GM12878 (cell line): ENCODE data around the gene MAP4K4. TPM values are rescaled to one million over a fixed set of nuclear protein-coding genes. Genes with fewer than 3 reads are reported as not detected.
"Not testable (repeated sequence)": the region's sequence is repeated elsewhere in the genome, so short reads cannot be mapped to it uniquely, and the experiment has no call there.

ENCODE experiments used
- ATAC-seq: fragments of 200-7000 bp; cut with Tn5 transposase; 3 replicates; pipeline ENCODE4 v1.9.1; 2020; ENCODE audit warnings: mild to moderate bottlenecking, moderate library complexity
- BruUV-seq: library from RNA; stranded (reverse); fragments of 400-500 nt; replicated peaks from 2 replicates; lab custom pipeline; 2021; lab: Mats Ljungman, UMichigan
- CTCF ChIA-PET: fragments of 300-600 bp; sonication (Branson Sonifier 250); formaldehyde crosslinking; extraction: SDS; loops from one replicate; lab custom pipeline; 2021; ENCODE audit warnings: inconsistent platforms; lab: Yijun Ruan, JAX
- POLR2A ChIA-PET: fragments of 350-600 bp; formaldehyde crosslinking; extraction: SDS; loops from one replicate; lab custom pipeline; 2021; ENCODE audit warnings: inconsistent platforms; lab: Charles Lee
- RAD21 ChIA-PET: fragments of 300-600 bp; sonication (Branson Sonifier 250); formaldehyde crosslinking; loops from one replicate; lab custom pipeline; 2023; ENCODE audit warnings: antibody characterized with exemption; ENCODE audit not compliant: unreplicated experiment; lab: Charles Lee
- SMC1A ChIA-PET: fragments of 300-600 bp; sonication (Branson Sonifier 250); formaldehyde crosslinking; loops from one replicate; lab custom pipeline; 2023; ENCODE audit not compliant: unreplicated experiment, uncharacterized antibody; lab: Charles Lee
- DNase-seq: peaks from one replicate; pipeline ENCODE4 v3.0.0-alpha.2; 2011; ENCODE audit warnings: low read depth, low spot score
- FAIRE-seq: peaks from 3 replicates; lab custom pipeline; 2011; peaks lifted over from hg19 to GRCh38; lab: Jason Lieb, UNC
- H2AFZ ChIP-seq: 2 replicates; pipeline ENCODE4 v1.6.0; 2011; ENCODE audit warnings: low read depth, low read length, control low read depth; ENCODE audit not compliant: control insufficient read depth
- H3K27ac ChIP-seq: 2 replicates; pipeline ENCODE4 v1.5.1; 2011; ENCODE audit warnings: control low read depth; ENCODE audit not compliant: control insufficient read depth, insufficient read depth
- H3K27me3 ChIP-seq, 2 experiments: replicated peaks in 1 of 2; 2 replicates each; pipeline versions ENCODE4 v1.6.0 to v1.6.1; 2011; ENCODE audit warnings: low read length in 1 of 2; ENCODE audit not compliant: control insufficient read depth in 2 of 2, insufficient read depth in 2 of 2
- H3K36me3 ChIP-seq, 2 experiments: 2 replicates each; pipeline ENCODE4 v1.5.1; 2011; ENCODE audit warnings: low read length in 1 of 2; ENCODE audit not compliant: control insufficient read depth in 2 of 2, insufficient read depth in 2 of 2
- H3K4me1 ChIP-seq: 2 replicates; pipeline ENCODE4 v1.6.1; 2011; ENCODE audit warnings: mild to moderate bottlenecking, low read length, moderate library complexity, mixed read lengths; ENCODE audit not compliant: control insufficient read depth, insufficient read depth
- H3K4me2 ChIP-seq: 2 replicates; pipeline ENCODE4 v1.6.0; 2011; ENCODE audit warnings: control low read depth; ENCODE audit not compliant: control insufficient read depth, insufficient read depth
- H3K4me3 ChIP-seq: fragments of 200-600 bp; sonication (generic); 2 replicates; pipeline ENCODE4 v1.5.1; 2016
- H3K79me2 ChIP-seq: 2 replicates; pipeline ENCODE4 v1.6.0; 2011; ENCODE audit warnings: low read length; ENCODE audit not compliant: control insufficient read depth, insufficient read depth
- H3K9ac ChIP-seq: 2 replicates; pipeline ENCODE4 v1.8.0; 2011; ENCODE audit warnings: low read length, control low read depth, mixed read lengths; ENCODE audit not compliant: control insufficient read depth, insufficient read depth
- H3K9me3 ChIP-seq: replicated peaks from 3 replicates; pipeline ENCODE4 v1.5.1; 2011; ENCODE audit warnings: mild to moderate bottlenecking, low read length; ENCODE audit not compliant: control insufficient read depth, insufficient read depth
- H4K20me1 ChIP-seq: 2 replicates; pipeline ENCODE4 v1.6.0; 2011; ENCODE audit not compliant: control insufficient read depth, insufficient read depth
- BHLHE40 ChIP-seq, 2 experiments: fragments of 450-650 bp in 1 of 2; IDR thresholded peaks; 2 replicates each; pipeline ENCODE4 v1.6.1; 2011 to 2017; ENCODE audit warnings: low read depth in 2 of 2, borderline replicate concordance in 1 of 2, improper control_type of control experiment in 1 of 2, low read length in 1 of 2, mild to moderate bottlenecking in 1 of 2
- ETV6 ChIP-seq, 2 experiments: fragments of 450-650 bp in 1 of 2; IDR thresholded peaks in 1 of 2; conservative IDR thresholded peaks in 1 of 2; 2 replicates each; pipeline ENCODE4 v1.6.1; 2014; ENCODE audit warnings: antibody characterized with exemption in 1 of 2, borderline replicate concordance in 1 of 2, low read depth in 1 of 2, mild to moderate bottlenecking in 1 of 2, moderate library complexity in 1 of 2
- SREBF2 ChIP-seq: IDR thresholded peaks from 2 replicates; pipeline ENCODE4 v1.6.1; 2012; ENCODE audit warnings: mild to moderate bottlenecking, low read length
- STAT3 ChIP-seq: IDR thresholded peaks from 2 replicates; pipeline ENCODE4 v1.6.1; 2011; ENCODE audit warnings: low read depth, low read length, improper control_type of control experiment
- YBX1 ChIP-seq: fragments of 450-650 bp; IDR thresholded peaks from 2 replicates; pipeline ENCODE4 v1.6.1; 2016; ENCODE audit warnings: antibody characterized with exemption
- WGBS: methylation state at CpG from one replicate; pipeline ENCODE4 v1.1.6; 2016; ENCODE audit warnings: low lambda C conversion rate; ENCODE audit not compliant: insufficient replicate concordance, insufficient coverage; ENCODE audit errors: missing lambda C conversion rate; 5-methylcytosine and 5-hydroxymethylcytosine counted together
- in situ Hi-C: fragments of 300-500 bp; cut with MboI; formaldehyde crosslinking; loops from 9 replicates; pipeline ENCODE4 v1.14.3; 2018; ENCODE audit warnings: mixed read lengths
- intact Hi-C: fragments of 100-400 bp; cut with micrococcal nuclease; formaldehyde crosslinking; loops from one replicate; pipeline ENCODE4 v1.14.2; 2022; ENCODE audit not compliant: unreplicated experiment
- polyA plus RNA-seq, 11 experiments: library from polyadenylated mRNA; depleted of rRNA in 4 of 11; unstranded in 6 of 11; stranded (reverse) in 5 of 11; fragments of >200 nt; fragmentation: Nextera tagmentation in 4 of 11; fragmentation: Illumina TruSeq in 1 of 11; extraction: Ambion mirVana in 4 of 11; extraction: Trizol in 1 of 11; gene quantifications; 1 replicate in 1 of 11; 2 replicates in 10 of 11; pipeline versions ENCODE4 v1.2.1 to v1.2.3, GENCODE V29; 2011 to 2016; ENCODE audit warnings: inconsistent platforms in 2 of 11, missing spikeins in 2 of 11, low read depth in 1 of 11
- total RNA-seq, 4 experiments: library from RNA; depleted of rRNA in 3 of 4; stranded (reverse); fragments of >200 nt in 3 of 4; fragmentation: Illumina TruSeq in 1 of 4; extraction: Trizol in 1 of 4; gene quantifications; 2 replicates each; pipeline versions ENCODE4 v1.2.1 to v1.2.3, GENCODE V29; 2013 to 2021
- TF ChIP-seq, protein P1 (sequence below): IDR thresholded peaks from 2 replicates; pipeline ENCODE4 v1.6.1; 2011; ENCODE audit warnings: borderline replicate concordance, low read depth, mild to moderate bottlenecking, moderate library complexity, mixed read lengths, low read length; ENCODE audit not compliant: insufficient read depth; ENCODE audit errors: extremely low read length
- TF ChIP-seq, protein P2 (sequence below): IDR thresholded peaks from 2 replicates; pipeline ENCODE4 v1.6.1; 2012; ENCODE audit warnings: improper control_type of control experiment, low read depth, low read length; ENCODE audit not compliant: insufficient replicate concordance

Gene MAP4K4
- total and polyA plus RNA-seq, 10 of the 15 experiments (the other 5 are each of a cell fraction or from before 2014, with no cell fraction given) = 1.9 to 50.4 (median 9.7) TPM

- Histone ChIP-seq H2AFZ (no peak overlapping the region), H3K36me3 (no peaks in the 10 kb centered on the region), H3K4me2 (no peak overlapping the region), H3K79me2 (no peaks in the 10 kb centered on the region), H4K20me1 (no peaks in the 10 kb centered on the region), H3K9ac (no peak overlapping the region), H3K4me1 (no peaks in the 10 kb centered on the region), H3K27ac (no peak overlapping the region), H3K9me3 (no peaks in the 10 kb centered on the region), H3K27me3 (no peaks in the 10 kb centered on the region; a peak in 1 of 4 replicates), H3K4me3 (no peak overlapping the region)
- in situ Hi-C loops = no loop called here
- no peak for FAIRE-seq
- ChIA-PET CTCF (interaction anchor here (0.8 to 12.9 kb wide), 12 partner anchors 10 to 349 kb away, joined by 3 to 204 read pairs (median 4); no protein-coding TSS in a partner anchor), POLR2A (interaction anchor here (1.4 kb wide), 1 partner anchor 11 kb away, joined by 4 read pairs; no protein-coding TSS in a partner anchor), RAD21 (interaction anchor here (0.9 to 4.2 kb wide), 6 partner anchors 13 to 105 kb away, joined by 3 to 28 read pairs (median 10); no protein-coding TSS in a partner anchor), SMC1A (interaction anchor here (0.7 to 6.7 kb wide), 8 partner anchors 11 to 427 kb away, joined by 3 to 102 read pairs (median 4); no protein-coding TSS in a partner anchor)
- no TSS peak for BruUV-seq
- TF ChIP-seq BHLHE40 (IDR thresholded peaks at IDR 0.05; ENCODE audit: borderline replicate concordance in 1 of 2, low read depth in 2 of 2, low read length in 1 of 2) (no peak), STAT3 (no peak), ETV6 (conservative IDR thresholded peaks at IDR 0.05 in 1 of 2, IDR thresholded peaks at IDR 0.05 in 1 of 2; ENCODE audit: borderline replicate concordance in 1 of 2, low read depth in 1 of 2) (no peak), SREBF2 (no peak), YBX1 (no peak)
- TF ChIP-seq, protein P1, sequence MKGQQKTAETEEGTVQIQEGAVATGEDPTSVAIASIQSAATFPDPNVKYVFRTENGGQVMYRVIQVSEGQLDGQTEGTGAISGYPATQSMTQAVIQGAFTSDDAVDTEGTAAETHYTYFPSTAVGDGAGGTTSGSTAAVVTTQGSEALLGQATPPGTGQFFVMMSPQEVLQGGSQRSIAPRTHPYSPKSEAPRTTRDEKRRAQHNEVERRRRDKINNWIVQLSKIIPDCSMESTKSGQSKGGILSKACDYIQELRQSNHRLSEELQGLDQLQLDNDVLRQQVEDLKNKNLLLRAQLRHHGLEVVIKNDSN = no peak
- TF ChIP-seq, protein P2, sequence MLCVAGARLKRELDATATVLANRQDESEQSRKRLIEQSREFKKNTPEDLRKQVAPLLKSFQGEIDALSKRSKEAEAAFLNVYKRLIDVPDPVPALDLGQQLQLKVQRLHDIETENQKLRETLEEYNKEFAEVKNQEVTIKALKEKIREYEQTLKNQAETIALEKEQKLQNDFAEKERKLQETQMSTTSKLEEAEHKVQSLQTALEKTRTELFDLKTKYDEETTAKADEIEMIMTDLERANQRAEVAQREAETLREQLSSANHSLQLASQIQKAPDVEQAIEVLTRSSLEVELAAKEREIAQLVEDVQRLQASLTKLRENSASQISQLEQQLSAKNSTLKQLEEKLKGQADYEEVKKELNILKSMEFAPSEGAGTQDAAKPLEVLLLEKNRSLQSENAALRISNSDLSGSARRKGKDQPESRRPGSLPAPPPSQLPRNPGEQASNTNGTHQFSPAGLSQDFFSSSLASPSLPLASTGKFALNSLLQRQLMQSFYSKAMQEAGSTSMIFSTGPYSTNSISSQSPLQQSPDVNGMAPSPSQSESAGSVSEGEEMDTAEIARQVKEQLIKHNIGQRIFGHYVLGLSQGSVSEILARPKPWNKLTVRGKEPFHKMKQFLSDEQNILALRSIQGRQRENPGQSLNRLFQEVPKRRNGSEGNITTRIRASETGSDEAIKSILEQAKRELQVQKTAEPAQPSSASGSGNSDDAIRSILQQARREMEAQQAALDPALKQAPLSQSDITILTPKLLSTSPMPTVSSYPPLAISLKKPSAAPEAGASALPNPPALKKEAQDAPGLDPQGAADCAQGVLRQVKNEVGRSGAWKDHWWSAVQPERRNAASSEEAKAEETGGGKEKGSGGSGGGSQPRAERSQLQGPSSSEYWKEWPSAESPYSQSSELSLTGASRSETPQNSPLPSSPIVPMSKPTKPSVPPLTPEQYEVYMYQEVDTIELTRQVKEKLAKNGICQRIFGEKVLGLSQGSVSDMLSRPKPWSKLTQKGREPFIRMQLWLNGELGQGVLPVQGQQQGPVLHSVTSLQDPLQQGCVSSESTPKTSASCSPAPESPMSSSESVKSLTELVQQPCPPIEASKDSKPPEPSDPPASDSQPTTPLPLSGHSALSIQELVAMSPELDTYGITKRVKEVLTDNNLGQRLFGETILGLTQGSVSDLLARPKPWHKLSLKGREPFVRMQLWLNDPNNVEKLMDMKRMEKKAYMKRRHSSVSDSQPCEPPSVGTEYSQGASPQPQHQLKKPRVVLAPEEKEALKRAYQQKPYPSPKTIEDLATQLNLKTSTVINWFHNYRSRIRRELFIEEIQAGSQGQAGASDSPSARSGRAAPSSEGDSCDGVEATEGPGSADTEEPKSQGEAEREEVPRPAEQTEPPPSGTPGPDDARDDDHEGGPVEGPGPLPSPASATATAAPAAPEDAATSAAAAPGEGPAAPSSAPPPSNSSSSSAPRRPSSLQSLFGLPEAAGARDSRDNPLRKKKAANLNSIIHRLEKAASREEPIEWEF = no peak
- DNase-seq = no peak
- ATAC-seq = 0 out of 3 replicates have a peak, but pooled peaks have one; percentile 22
- intact Hi-C loops = no loop called here
- 28% methylated on average over 4 of the region's 4 CpGs for WGBS
Observed at GRCh38 chr2:101768556-101769220, 71.2 kb downstream of the MAP4K4 start.

GRCh38 chr2:101769726-101770125 lies 72.2 kb downstream of the MAP4K4 start:
- H3K4me2 ChIP-seq, in situ Hi-C loops, H3K4me1 ChIP-seq, H4K20me1 ChIP-seq, BruUV-seq, H3K79me2 ChIP-seq, H2AFZ ChIP-seq, DNase-seq, FAIRE-seq, ATAC-seq, H3K4me3 ChIP-seq, H3K27ac ChIP-seq, H3K36me3 ChIP-seq, H3K9me3 ChIP-seq, H3K9ac ChIP-seq, H3K27me3 ChIP-seq: not testable (repeated sequence)
- ChIA-PET RAD21 (interaction anchor here (0.7 to 4.2 kb wide), 13 partner anchors 8 to 471 kb away, joined by 3 to 31 read pairs (median 10); no protein-coding TSS in a partner anchor), POLR2A (interaction anchor here (1.2 to 1.3 kb wide), 2 partner anchors 17 to 59 kb away, joined by 3 to 4 read pairs; no protein-coding TSS in a partner anchor), SMC1A (interaction anchor here (0.6 to 6.7 kb wide), 17 partner anchors 9 to 592 kb away, joined by 3 to 102 read pairs (median 4); no protein-coding TSS in a partner anchor), CTCF (interaction anchor here (0.7 to 12.9 kb wide), 31 partner anchors 12 to 1193 kb away, joined by 3 to 204 read pairs (median 4); no protein-coding TSS in a partner anchor)
- 56% methylated on average over 3 of the region's 3 CpGs for WGBS
- intact Hi-C loops = loop anchor here (2.0 kb wide), 1 partner anchor 61 kb away; no protein-coding TSS in a partner anchor
